GM19395 (cell line): Measurements from ENCODE around the gene MRS2.

Source experiments
- ATAC-seq: cut with Tn5 transposase; IDR thresholded peaks from one replicate; pipeline ENCODE4 v1.9.1; 2021; ENCODE audit warnings: mild to moderate bottlenecking, moderate library complexity; ENCODE audit not compliant: unreplicated experiment

MRS2 gene

DNA sequence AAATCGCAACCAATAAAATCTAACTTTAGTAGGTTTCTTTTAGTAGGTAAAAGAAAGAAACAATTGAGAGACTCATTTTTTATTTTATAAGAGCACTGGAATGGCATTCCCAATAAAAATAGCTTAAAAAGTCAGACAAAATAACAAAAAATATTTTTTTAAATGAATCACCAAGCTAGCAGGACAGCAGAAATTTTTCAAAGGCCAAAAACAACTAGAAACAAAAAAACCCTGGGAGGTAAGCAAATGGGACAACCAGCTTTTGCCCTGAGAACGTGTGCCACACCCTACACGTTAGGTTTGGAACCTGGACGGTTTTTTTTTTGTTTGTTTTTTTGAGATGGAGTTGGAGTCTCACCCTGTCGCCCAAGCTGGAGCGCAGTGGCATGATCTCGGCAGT, 67.1 kb downstream of the MRS2 start:
- no peak for ATAC-seq

GRCh38 chr6:24472181-24472580, 69.4 kb downstream of the MRS2 start:
- ATAC-seq, result no peak
